ENCODE measurements around the gene EVI5.

- TF ChIP-seq CTCF (IDR thresholded peaks at IDR 0.05) (peak; percentile 68), EZH2 (IDR thresholded peaks at IDR 0.05) (no peak), EZH2phosphoT487 (IDR thresholded peaks at IDR 0.05) (no peak)
Observed at GRCh38 chr1:92749024-92749634, 35.8 kb downstream of the EVI5 start.

All from neural progenitor cell (in vitro differentiated cells).